A673 (cell line): Measurements from ENCODE around the gene CST9. TPM values are rescaled to one million over a fixed set of nuclear protein-coding genes. Genes with fewer than 3 reads are reported as not detected.

ENCODE experiments used
- BruUV-seq: library from RNA; stranded (reverse); fragments of 400-500 nt; replicated peaks from 2 replicates; lab custom pipeline; 2021; lab: Mats Ljungman, UMichigan
- CTCF ChIA-PET: fragments of 300-600 bp; sonication (Branson Sonifier 250); formaldehyde crosslinking; loops from one replicate; lab custom pipeline; 2022; ENCODE audit warnings: antibody characterized with exemption; lab: Charles Lee
- POLR2A ChIA-PET: fragments of 300-600 bp; sonication (Branson Sonifier 250); formaldehyde crosslinking; loops from one replicate; lab custom pipeline; 2022; ENCODE audit warnings: antibody characterized with exemption; ENCODE audit not compliant: low non-redundant PET; lab: Charles Lee
- DNase-seq: peaks from one replicate; pipeline ENCODE4 v3.0.0-alpha.2; 2015; ENCODE audit warnings: low spot score
- H3K27ac ChIP-seq: fragments of 200-600 bp; sonication (generic); 2 replicates; pipeline ENCODE4 v1.5.1; 2016; ENCODE audit warnings: mixed run types, low read depth, mild to moderate bottlenecking, mixed read lengths, antibody characterized with exemption, low read length; ENCODE audit not compliant: poor library complexity, severe bottlenecking
- H3K27me3 ChIP-seq: fragments of 200-600 bp; sonication (generic); replicated peaks from 2 replicates; pipeline ENCODE4 v1.6.1; 2017; ENCODE audit warnings: mixed run types, low read depth, mild to moderate bottlenecking, mixed read lengths, antibody characterized with exemption, low read length; ENCODE audit not compliant: insufficient read depth, poor library complexity
- H3K36me3 ChIP-seq: fragments of 200-600 bp; sonication (generic); 2 replicates; pipeline ENCODE4 v1.6.1; 2016; ENCODE audit warnings: mixed run types, mild to moderate bottlenecking, mixed read lengths, antibody characterized with exemption, low read length; ENCODE audit not compliant: insufficient read depth, poor library complexity, severe bottlenecking
- H3K4me1 ChIP-seq: fragments of 200-600 bp; sonication (generic); 2 replicates; pipeline ENCODE4 v1.6.1; 2017; ENCODE audit warnings: mixed run types, mild to moderate bottlenecking, mixed read lengths, antibody characterized with exemption, low read length; ENCODE audit not compliant: insufficient read depth, poor library complexity, severe bottlenecking
- H3K4me3 ChIP-seq: fragments of 200-600 bp; sonication (generic); 2 replicates; pipeline ENCODE4 v1.5.1; 2016; ENCODE audit warnings: low read depth, mixed run types, mild to moderate bottlenecking, mixed read lengths, low read length; ENCODE audit not compliant: poor library complexity, severe bottlenecking
- H3K9me3 ChIP-seq: fragments of 200-600 bp; sonication (generic); 2 replicates; pipeline ENCODE4 v1.6.1; 2016; ENCODE audit warnings: mixed run types, low read depth, mild to moderate bottlenecking, mixed read lengths, antibody characterized with exemption, low read length; ENCODE audit not compliant: poor library complexity, severe bottlenecking
- EZH2 ChIP-seq: fragments of 200-600 bp; sonication (generic); IDR thresholded peaks from 2 replicates; pipeline ENCODE4 v1.6.1; 2017; ENCODE audit warnings: borderline replicate concordance, low read depth, mild to moderate bottlenecking, mixed read lengths, antibody characterized with exemption, low read length; ENCODE audit not compliant: poor library complexity, severe bottlenecking
- intact Hi-C: fragments of 100-400 bp; cut with micrococcal nuclease; formaldehyde crosslinking; loops from one replicate; pipeline ENCODE4 v1.10.0; 2022; ENCODE audit not compliant: unreplicated experiment
- total RNA-seq: library from RNA; stranded (reverse); gene quantifications from 2 replicates; pipeline ENCODE4 v1.2.3, GENCODE V29; 2021
- TF ChIP-seq, protein P1 (sequence below): fragments of 300-800, 200-600 bp; sonication (generic); conservative IDR thresholded peaks from 2 replicates; pipeline ENCODE4 v1.5.1; 2017; ENCODE audit warnings: low read depth, mild to moderate bottlenecking, antibody characterized with exemption, low read length, moderate library complexity, mixed read lengths

Gene CST9
- total RNA-seq, 1 experiment from 2014 or later, result not detected

DNA sequence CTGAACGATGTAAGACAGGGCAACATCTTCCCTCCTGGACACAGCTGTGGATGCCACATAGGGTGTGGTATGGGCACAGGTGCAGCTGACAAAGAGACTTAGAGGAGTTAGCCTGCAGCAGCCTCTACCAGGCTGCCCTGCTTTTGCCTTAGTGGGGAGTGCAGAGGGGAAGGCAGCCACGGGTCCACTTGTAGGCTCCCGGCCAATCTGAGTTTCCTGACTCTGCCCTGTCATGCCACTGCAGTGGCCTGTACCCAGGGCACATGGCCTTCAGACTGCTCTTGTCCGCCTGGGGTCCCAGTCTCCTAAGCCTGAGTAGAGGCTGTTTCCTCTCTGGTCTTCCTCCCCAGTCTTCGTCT, 20.3 kb downstream of the CST9 start:
- DNase-seq, result no peak
- H3K4me3 ChIP-seq, result no peak overlapping the region
- no peak overlapping the region for H3K27ac ChIP-seq
- TF ChIP-seq EZH2, result no peak
- TF ChIP-seq, protein P1, sequence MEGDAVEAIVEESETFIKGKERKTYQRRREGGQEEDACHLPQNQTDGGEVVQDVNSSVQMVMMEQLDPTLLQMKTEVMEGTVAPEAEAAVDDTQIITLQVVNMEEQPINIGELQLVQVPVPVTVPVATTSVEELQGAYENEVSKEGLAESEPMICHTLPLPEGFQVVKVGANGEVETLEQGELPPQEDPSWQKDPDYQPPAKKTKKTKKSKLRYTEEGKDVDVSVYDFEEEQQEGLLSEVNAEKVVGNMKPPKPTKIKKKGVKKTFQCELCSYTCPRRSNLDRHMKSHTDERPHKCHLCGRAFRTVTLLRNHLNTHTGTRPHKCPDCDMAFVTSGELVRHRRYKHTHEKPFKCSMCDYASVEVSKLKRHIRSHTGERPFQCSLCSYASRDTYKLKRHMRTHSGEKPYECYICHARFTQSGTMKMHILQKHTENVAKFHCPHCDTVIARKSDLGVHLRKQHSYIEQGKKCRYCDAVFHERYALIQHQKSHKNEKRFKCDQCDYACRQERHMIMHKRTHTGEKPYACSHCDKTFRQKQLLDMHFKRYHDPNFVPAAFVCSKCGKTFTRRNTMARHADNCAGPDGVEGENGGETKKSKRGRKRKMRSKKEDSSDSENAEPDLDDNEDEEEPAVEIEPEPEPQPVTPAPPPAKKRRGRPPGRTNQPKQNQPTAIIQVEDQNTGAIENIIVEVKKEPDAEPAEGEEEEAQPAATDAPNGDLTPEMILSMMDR, result no peak
- CTCF ChIA-PET, result no interaction called here
- POLR2A ChIA-PET, result no interaction called here
- BruUV-seq, result no TSS peak
- no peaks in the 10 kb centered on the region for H3K4me1 ChIP-seq
- H3K27me3 ChIP-seq, result no peaks in the 10 kb centered on the region
- H3K36me3 ChIP-seq, result no peaks in the 10 kb centered on the region
- intact Hi-C loops, result no loop called here
- H3K9me3 ChIP-seq, result no peaks in the 10 kb centered on the region

DNA sequence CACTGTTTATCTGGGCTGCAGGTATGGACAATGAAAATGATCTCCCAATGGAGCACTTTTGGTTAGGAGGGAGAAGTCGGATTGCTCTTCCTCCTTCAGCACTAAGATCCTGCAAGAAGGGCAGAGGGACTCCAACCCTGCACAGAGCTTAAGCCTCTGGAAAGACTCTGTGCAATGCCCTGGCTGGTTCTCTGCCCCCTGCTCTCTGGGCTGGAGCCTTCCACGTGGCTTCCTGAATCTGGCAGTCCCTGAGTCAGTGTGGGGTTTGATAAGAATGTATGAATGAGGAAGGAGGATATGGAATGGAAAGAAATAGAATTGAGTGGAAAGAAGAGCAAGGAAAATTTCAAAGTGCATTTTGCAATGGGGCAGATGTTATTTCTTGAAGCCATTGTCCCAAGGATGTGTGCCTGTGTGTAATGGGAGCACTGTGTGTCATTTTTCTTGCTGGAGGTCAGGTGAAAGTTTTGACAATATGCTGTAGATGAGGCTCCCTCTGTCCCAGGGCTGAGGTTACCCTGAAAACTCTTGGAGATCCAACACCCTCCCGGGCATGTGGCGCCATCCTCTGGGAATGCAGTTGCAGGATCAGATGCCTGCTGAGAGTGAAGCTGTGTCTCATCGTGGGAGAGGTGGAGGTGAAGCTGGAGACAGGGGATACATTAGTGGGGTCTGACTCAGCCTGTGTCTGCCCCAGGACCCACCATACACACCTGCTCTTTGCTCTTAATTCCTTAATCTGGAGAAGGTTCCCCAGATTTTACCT, 21.1 kb downstream of the CST9 start:
- no TSS peak for BruUV-seq
- Histone ChIP-seq H3K9me3 (no peaks in the 10 kb centered on the region), H3K27me3 (no peaks in the 10 kb centered on the region), H3K4me3 (no peak overlapping the region), H3K27ac (no peak overlapping the region), H3K36me3 (no peaks in the 10 kb centered on the region), H3K4me1 (no peaks in the 10 kb centered on the region)
- TF ChIP-seq, protein P1, result no peak
- no peak for TF ChIP-seq EZH2
- CTCF ChIA-PET, result no interaction called here
- intact Hi-C loops, result no loop called here
- DNase-seq, result no peak
- POLR2A ChIA-PET, result no interaction called here

DNA sequence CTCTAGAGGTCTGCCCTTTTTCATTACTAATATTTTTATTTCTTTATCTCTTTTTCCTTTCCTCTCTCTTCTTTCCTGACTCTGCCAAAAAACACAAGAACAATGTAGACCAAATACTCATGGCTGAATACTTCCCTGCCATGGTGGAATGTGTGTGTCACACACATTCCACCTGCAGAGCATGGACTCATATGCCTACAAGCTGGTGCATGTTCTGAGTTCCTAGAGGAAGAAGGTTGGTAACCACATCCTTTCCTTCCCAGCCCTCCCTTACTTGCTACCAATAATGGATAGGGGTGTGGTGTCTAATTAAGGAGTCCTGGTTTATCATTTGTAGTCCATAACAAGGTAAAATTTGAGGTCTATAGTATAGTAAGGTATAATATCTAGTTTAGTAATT, 22.2 kb downstream of the CST9 start:
- no peak for TF ChIP-seq EZH2
- TF ChIP-seq, protein P1, result no peak
- DNase-seq, result no peak
- intact Hi-C loops, result no loop called here
- Histone ChIP-seq H3K4me1 (no peaks in the 10 kb centered on the region), H3K27me3 (no peaks in the 10 kb centered on the region), H3K27ac (no peak overlapping the region), H3K36me3 (no peaks in the 10 kb centered on the region), H3K4me3 (no peak overlapping the region), H3K9me3 (no peaks in the 10 kb centered on the region)
- BruUV-seq, result no TSS peak
- CTCF ChIA-PET, result no interaction called here
- POLR2A ChIA-PET, result no interaction called here
